HG03354 (cell line): ENCODE data around the gene CLEC2A.
"Not testable (repeated sequence)": the region's sequence is repeated elsewhere in the genome, so short reads cannot be mapped to it uniquely, and the experiment has no call there.

Source experiments
- ATAC-seq: cut with Tn5 transposase; IDR thresholded peaks from one replicate; pipeline ENCODE4 v1.9.1; 2021; ENCODE audit warnings: mild to moderate bottlenecking; ENCODE audit not compliant: unreplicated experiment, poor library complexity, severe bottlenecking

CLEC2A gene, protein sequence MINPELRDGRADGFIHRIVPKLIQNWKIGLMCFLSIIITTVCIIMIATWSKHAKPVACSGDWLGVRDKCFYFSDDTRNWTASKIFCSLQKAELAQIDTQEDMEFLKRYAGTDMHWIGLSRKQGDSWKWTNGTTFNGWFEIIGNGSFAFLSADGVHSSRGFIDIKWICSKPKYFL

DNA sequence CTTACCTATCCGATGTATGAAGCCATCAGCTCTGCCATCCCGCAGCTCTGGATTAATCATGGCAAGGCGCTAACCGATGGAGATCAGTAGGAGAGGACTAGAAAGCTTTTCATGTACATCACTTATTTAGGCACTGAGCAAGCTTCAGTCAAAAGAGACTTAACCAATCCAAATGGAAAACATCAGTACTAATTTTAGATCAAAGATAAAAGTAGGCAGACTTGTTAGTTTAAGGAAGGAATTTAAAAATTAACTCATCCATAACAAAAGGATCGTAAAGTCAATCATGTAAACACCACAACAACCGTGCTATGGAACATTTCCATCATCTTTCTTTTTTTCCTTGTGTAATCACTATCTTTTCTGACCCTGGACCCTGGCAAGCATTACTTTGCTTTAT, at the start of gene CLEC2A:
CLEC2A (minus strand) TSS at position 101 of the 400 bp plus-strand sequence; CDS start at position 60, 41 bp downstream.
- no peak for ATAC-seq

DNA sequence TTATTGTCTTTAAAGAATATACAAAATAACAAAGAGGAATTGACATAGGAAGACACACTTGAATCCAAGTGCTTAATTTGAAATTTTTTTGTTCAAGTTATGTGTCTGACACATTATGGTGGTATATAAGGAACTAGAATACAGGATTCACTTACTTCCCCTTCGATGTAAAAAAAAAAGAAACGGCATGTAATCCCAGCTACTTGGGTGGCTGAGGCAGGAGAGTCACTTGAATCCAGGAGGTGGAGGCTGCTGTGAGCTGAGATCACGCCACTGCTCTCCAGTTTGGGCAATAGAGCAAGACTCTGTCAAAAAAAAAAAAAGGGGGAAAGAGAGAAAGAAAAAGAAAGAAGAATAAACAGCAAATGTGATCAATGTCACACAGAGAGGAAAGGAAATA, 48.0 kb upstream of the CLEC2A start:
- no peak for ATAC-seq

DNA sequence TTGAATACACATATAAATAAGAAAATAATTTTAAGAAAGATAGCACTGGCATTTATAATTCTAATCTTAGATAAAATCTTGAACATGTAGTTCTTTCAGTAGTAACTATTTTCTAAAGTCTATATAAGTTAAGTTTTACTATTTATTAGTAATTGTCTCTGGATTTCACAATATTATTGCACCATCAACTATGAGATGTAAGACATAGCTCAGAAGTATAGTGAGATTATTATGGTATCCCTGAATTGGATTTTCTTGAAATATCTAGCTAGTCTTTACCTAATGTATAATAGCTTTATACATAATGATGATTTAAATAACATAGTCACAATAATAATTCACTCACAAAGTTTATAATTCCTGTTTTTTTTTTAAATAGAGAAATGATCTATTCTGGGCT, 45.7 kb upstream of the CLEC2A start:
- ATAC-seq = no peak

DNA sequence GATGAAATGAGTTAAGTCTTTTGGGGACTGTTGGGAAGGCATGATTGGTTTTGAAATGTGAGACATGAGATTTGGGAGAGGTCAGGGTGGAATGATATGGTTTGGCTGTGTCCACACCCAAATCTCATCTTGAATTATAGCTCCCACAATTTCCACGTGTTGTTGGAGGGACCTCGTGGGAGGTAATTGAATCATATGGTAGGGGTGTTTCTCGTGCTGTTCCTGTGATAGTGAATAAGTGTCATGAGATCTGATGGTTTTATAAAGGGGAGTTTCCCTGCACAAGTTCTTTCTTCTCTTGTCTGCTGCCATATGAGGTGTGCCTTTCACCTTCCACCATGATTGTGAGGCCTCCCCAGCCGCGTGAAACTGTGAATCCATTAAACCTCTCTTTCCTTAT, 44.5 kb upstream of the CLEC2A start:
- not testable (repeated sequence) for ATAC-seq

DNA sequence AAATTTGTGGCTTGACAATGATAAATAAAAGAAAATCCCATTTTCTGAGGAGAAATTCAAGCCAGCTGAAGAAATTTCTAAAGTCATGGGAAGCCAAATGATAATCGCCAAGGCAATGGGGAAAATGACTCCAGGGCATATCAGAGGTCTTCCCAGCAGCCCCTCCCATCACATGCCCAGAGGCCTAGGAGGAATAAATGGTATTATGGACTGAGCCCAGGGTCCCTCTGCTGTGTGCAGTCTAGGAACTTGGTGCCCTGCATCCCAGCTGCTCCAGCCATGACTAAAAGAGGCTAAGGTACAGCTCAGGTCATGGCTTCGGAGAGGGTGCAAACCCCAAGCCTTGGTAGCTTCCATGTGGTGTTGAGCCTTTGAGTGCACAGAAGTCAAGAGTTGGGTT, 43.4 kb upstream of the CLEC2A start:
- no peak for ATAC-seq

DNA sequence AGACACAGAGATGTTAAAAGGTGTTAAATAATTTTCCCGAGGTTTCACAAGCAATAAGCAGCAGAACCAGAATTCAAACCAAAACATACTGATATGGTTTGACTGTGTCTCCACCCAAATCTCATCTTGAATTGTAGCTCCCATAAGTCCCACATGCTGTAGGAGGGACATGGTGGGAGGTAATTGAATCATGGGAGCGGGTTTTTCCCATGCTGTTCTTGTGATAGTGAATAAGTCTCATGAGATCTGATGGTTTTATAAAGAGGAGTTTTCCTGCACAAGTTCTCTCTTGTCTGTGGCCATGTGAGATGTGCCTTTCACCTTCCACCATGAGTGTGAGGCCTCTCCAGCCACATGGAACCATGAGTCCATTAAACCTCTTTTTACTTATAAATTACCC, 42.6 kb upstream of the CLEC2A start:
- ATAC-seq = not testable (repeated sequence)

DNA sequence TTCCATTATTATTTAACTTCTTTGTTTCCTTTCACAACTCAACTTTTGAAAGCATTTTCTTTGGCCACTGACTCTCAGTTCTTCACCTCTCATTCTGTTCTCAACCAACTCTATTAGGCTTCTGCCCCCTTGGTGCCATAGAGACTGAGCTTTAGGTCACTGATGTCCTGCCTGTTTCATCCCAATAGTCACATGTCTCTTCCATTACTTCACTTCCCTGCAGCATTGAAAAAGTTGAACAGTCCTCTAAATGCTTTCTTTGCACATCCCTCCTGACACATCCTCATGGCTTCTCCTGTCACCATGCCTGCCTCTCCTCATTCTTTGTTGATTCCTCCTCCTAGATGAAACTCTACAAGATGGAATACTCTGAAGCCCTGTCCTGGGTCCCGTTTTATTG, 41.8 kb upstream of the CLEC2A start:
- ATAC-seq = no peak

DNA sequence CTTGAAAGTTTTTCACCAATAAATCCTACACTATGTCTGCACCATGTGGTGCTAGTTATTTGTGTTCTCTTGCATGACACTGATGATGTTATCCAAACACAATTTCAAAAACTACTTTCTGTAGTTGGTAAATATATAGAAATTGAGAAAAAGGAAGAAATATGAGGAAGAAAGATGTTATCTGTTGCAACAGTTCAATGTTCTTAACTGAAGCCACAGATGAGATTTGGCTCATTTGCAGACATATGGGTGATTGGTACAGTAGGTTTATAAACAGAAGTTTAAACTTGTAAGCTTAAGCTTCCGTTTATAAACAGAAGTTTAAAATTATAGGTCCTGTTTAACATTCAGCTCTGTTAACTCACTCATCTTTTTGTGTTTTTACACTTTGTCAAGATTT, 39.0 kb upstream of the CLEC2A start, which contains the start of gene CLEC12A:
CLEC12A (plus strand) TSS at position 229 of the 400 bp plus-strand sequence. CDS start 188 bp downstream, outside the sequence.
- no peak for ATAC-seq

DNA sequence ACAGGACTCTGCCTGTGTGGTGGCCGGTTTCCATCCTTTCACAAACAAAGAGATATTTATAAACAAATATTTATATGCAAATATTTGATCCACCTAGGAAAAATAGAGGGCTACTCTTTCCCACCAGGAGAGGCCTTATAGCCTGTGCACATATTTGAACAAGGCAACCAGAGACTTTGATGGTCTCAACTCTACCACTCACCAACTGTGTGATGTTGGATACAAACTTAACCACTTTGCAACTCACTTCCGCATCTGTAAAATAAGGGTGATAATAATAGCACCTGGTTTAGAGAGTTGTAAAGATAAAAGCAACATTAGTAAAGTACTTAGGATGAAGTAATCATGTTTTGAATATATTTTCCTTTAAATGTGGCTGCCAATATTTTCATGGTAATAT, 37.5 kb upstream of the CLEC2A start:
- no peak for ATAC-seq

DNA sequence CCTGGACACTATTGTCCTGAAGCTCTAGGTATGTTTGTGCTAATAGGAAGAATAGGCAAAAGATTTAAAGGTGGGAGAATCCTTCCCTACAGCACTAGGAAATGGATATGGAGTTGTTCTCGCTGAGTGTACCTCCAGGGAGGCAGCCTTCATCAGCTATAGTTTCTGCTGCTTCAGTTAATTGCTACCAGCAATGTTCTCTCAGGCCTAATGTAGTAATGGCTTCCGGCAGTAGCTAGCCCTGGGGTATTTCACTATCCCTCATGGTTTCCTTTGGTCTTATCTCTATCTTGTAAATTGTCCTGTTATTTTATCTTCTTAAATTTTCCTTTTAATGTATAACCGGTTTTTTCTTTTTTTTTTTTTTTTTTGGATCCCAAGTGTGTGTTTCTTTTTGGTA, 29.7 kb upstream of the CLEC2A start:
- ATAC-seq = no peak

DNA sequence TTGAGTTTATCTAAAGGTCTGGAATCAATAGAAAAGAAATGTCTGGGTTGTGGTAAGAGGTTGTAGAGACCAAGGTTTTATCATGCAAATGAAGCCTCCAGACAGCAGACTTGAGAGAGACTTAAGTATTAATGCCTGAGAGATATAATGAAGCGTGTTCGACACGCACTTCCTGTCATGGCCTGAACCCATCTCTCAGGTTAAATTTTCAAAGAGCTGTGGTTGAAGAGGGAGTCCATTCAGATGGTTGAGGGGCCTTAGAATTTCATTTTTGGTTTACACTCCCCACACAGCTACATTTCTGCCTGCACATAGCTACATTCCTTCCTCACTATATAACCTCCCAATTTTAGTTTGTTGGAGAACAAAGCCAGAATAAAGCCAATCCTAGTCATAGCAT, 28.9 kb upstream of the CLEC2A start:
- peak; percentile 88 for ATAC-seq

DNA sequence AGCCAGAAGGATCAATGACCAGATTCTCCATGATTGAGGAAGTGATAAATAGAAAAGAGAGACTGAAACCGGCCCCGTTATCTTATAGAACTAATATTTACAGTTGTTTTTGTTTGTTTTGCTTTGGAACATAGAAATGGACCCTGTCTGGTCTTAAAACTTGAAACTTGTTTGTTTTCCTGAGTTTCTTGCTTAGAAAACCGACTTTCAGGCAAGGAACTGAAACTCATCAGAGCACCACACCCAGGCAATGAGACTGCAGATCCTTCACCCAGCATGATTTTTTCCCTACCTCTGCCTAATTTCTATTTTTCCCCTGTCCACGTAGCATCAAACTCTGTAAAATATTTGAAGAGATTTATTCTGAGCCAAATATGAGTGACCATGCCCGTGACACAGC, 28.4 kb upstream of the CLEC2A start:
- ATAC-seq = no peak

DNA sequence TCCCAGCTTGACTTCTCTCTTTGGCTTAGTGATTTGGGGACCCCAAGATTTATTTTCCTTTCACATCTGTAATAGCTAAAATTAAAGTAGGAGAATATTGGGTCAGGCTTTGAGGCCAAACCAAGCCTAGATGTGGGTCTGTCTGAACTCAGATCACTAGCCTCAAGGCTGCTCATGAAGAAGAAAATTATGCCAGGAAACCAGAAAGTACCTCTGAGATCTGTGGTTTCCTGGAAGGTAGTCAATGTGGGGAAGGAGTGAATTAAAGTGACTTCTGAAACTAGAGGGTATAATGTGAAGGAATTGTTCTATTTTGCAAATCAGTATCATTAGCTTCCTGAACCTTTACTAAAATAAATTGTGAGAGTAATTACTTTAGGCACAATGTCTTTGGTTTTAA, 25.7 kb upstream of the CLEC2A start:
- no peak for ATAC-seq

DNA sequence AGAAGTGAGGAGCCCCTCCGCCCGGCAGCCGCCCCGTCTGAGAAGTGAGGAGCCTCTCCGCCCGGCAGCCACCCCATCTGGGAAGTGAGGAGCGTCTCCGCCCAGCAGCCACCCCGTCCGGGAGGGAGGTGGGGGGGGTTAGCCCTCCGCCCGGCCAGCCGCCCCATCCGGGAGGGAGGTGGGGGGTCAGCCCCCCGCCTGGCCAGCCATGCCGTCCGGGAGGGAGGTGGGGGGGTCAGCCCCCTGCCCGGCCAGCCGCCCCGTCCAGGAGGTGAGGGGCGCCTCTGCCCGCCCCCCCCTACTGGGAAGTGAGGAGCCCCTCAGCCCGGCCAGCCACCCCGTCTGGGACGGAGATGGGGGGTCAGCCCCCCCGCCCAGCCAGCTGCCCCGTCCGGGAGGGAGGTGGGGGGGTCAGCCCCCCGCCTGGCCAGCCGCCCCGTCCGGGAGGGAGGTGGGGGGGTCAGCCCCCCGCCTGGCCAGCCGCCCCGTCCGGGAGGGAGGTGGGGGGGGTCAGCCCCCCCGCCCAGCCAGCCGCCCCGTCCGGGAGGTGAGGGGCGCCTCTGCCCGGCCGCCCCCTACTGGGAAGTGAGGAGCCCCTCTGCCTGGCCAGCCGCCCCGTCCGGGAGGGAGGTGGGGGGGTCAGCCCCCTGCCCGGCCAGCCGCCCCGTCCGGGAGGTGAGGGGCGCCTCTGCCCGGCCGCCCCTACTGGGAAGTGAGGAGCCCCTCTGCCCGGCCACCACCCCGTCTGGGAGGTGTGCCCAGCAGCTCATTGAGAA, 21.0 kb upstream of the CLEC2A start:
- ATAC-seq = not testable (repeated sequence)

DNA sequence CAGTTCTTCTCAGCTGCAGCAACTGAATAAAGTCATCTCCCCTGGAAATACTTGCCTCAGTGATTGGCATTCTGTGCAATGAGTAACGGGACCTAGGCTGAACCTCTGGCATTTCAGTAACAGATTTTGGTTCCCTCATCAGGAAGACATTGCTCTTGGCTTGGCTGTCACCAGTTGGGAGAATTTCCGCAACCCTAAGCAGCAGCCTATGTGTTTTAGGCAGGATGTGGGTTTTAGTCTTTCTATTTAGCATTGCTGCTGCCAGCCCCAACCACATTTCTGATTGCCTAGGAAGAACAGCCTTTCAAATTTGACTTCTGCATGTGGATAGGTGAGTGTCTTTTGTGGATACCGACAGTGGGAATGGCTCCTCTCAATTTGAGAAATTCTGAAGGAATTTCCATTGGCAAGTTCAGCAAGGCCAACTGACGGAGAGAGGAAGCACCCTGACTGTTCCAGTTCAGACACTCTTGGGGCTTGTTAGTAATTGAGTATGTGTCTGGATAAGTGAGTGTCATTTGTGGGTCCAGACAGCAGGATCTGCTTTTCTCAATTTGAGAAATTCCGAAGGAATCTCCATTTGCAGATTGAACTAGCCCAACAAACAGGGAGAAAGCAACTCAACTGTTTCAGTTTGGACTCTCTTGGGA, 19.0 kb upstream of the CLEC2A start:
- peak; percentile 50 for ATAC-seq

DNA sequence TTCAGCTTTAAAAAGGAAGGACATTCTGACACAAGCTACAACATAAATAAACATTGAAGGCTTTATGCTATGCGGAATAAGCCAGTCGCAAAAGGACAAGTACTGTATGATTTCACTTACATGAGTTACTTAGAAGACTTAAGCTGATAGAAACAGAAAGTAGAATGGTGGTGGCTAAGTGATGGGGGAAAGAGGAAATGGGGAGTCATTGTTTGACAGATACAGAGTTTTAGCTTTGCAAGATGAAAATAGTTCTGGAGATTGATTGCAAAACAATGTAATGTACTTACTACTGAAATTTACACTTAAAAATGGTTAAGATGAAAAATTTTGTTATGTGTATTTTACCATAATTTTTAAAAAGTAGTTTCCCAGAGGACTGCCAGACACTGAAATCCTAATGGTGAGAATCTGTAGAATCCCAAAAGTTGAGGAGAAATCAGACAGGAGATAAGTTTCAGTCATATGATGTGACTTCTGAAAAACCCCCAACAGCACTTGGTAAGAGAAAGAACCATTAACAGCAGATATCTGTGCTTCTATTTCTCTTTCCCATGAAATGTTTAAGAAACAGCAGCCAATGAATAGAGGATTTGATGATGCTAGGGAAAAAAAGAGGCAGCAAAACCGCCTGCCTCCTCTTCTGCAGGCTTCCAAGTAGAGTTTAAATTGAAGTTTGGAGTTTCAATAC, 16.6 kb upstream of the CLEC2A start:
- ATAC-seq = peak; percentile 96

DNA sequence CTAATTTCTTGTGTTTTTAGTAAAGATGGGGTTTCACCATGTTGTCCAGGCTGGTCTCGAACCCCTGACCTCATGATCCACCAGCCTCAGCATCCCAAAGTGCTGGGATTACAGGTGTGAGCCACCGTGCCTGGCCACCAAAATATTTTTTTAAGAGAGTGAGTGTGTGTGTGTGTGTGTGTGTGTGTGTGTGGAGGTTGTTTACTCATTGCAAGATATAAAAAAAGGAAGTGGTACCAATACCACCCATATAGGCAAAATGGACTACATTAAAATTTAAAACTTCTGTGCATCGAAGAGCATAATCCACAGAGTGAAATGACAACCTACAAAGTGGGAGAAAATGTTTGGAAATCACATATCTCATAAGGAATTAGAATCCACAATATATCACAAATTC, 15.5 kb upstream of the CLEC2A start:
- no peak for ATAC-seq

DNA sequence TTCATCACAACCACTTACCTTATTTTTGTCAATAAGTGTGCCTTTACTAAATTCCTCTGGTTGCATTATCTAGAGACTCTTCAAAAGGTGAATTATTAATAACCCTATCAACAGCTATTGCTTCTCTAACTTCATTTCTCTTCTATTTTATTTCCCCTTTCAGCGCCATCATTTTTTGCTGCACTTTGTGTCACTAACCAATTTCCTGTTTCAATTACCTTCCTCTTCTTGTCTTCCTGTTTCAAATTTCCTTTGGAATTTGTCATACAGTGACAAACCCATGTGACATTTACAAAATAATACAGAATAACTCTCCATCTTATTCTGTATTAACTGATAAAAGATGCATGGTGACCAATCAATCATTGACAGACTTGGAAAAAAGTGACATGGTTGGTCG, 12.2 kb upstream of the CLEC2A start:
- no peak for ATAC-seq

DNA sequence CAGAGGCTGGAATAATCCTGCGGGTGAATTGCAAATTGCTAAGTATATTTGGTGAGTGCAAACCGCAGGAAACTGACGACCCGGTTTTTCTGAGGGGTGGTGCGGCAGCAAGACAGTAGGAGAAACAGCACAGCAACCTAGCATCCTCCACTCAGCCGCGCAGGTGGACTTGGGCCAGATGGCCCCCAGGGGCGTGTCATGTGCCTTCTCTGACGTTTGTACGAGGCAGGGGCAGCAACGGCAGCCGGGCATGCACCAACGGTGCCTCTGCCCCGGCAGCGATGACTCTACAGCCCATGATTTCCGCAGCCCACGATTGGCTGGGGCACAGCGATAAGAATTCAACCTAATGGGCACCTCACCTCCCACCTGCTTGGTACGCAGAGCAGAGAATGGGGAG, 11.1 kb upstream of the CLEC2A start:
- no peak for ATAC-seq

DNA sequence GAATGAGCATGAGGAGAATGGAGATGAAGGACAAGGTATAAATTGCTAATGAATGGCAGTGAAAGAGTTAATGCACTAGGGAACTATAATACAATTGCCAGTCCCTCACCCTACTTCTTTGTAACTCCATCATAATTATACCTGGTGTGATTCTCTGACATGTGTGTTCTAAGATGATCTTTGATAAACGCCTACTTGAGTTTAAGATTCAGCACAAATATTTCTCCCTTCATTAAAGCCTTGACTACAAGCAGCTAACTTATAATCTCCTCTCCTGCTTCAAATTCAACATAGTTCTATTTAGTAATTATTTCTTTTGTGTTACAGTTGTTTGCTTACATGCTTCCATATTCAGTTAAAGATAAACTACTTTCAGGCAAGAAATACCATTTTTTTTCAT, 9.7 kb upstream of the CLEC2A start:
- ATAC-seq = no peak
